Measurements from ENCODE around the gene SH3BGRL3.

DNA sequence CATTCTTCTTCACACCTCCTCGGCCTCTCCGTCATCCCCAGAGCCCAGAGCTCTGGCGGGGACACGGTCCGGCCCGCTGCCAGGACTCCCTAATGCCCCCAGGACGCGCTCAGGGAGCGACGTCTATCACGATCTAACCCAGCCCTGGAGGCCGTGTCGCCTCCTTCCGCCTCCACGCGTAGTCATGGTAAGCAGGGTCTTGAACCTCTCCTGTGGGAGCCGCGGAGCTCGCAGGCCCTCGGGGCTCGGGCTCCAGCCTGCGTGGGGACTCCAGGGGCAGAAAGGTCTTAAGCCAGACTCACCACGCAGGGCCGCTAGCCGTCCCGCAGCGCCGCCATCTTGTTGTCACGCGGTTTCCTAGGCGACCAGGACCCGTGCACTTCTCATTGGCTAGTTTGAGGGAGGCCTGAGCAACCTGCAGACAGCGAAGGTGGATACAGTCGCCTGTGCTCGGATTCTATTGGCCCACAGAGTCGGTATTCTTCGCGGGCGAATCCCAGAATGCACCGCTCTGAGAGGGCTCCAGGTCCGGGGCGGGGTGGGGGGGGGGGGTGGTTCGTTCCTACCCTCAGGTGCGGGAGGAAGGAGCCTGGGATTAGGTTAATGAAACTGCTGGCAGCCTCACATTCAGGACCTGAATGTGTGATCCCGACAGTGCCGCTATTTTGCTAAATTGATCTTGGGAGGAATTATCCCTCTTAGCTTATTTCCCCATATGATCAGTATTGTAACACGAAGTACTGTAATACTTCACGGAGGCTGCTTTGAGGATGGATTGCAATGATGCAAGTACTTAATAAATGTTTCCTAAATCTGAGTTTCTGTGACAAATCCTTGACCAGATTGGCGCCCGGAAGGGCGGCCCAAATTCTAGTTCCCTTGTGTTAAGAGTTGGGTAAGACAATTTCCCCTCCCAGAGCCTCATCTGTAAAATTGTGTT lies 26.7 kb downstream of the SH3BGRL3 start, which contains the start of gene UBXN11:
- peak; percentile 43; the same call in 1 of the 2 replicates for TF ChIP-seq POLR2A (IDR thresholded peaks at IDR 0.05; ENCODE audit: low read depth, low read length)
- 0 out of 2 replicates have a peak, but pooled peaks have one; percentile 34 for TF ChIP-seq POLR2AphosphoS5 (IDR thresholded peaks at IDR 0.05; ENCODE audit: low read depth, low read length)
